Measurements from ENCODE around the gene HEATR1. TPM values are rescaled to one million over a fixed set of nuclear protein-coding genes. Genes with fewer than 3 reads are reported as not detected.
A peak's percentile ranks its signal among the peaks of the same experiment; 100 is the strongest.

Gene HEATR1
- total RNA-seq, 1 experiment from 2014 or later, result 27.6 TPM

GRCh38 chr1:236520445-236521005 lies 83.8 kb downstream of the HEATR1 start:
- Histone ChIP-seq H3K36me3 (ENCODE audit: low read depth, low read length) (no peaks in the 10 kb centered on the region), H3K9me2 (replicated peaks; ENCODE audit: low read length) (no peaks in the 10 kb centered on the region), H3K27ac (ENCODE audit: low read length) (no peak overlapping the region), H3K27me3 (ENCODE audit: low read length) (no peaks in the 10 kb centered on the region), H3K4me1 (ENCODE audit: insufficient read depth, low read length) (peaks cover 36% of the 10 kb centered on the region), H3K9me3 (ENCODE audit: low read length) (no peaks in the 10 kb centered on the region), H4K20me1 (ENCODE audit: low read length) (no peaks in the 10 kb centered on the region), H3K4me2 (ENCODE audit: low read length) (no peak overlapping the region), H2AFZ (ENCODE audit: low read length) (no peak overlapping the region), H3F3A (ENCODE audit: low read length, unreplicated experiment) (no peaks in the 10 kb centered on the region), H3K9ac (ENCODE audit: low read length) (no peak overlapping the region), H3K4me3 (ENCODE audit: low read length) (no peak overlapping the region), H3K79me2 (ENCODE audit: low read length) (peaks cover 18% of the 10 kb centered on the region)
- ChIA-PET POLR2A (ENCODE audit: unreplicated experiment) (no interaction called here), CTCF (no interaction called here)
- DNase-seq (no peak), ATAC-seq (no peak)
- BruUV-seq (replicated peaks), result no TSS peak
- no peak for TF ChIP-seq EZH2phosphoT487 (IDR thresholded peaks at IDR 0.05; ENCODE audit: borderline replicate concordance, low read length)
- TF ChIP-seq EZH2 (IDR thresholded peaks at IDR 0.05; ENCODE audit: low read length, unreplicated experiment), result no peak
- TF ChIP-seq CTCF (conservative IDR thresholded peaks at IDR 0.05; ENCODE audit: low read depth, low read length), result no peak
- intact Hi-C loops (cut with micrococcal nuclease), result no loop called here

GRCh38 chr1:236518322-236518721 lies 86.0 kb downstream of the HEATR1 start:
- peaks cover 43% of the 10 kb centered on the region for H3K4me1 ChIP-seq (ENCODE audit: insufficient read depth, low read length)
- no peak overlapping the region for H3K27ac ChIP-seq (ENCODE audit: low read length)
- H3F3A ChIP-seq (ENCODE audit: low read length, unreplicated experiment), result no peaks in the 10 kb centered on the region
- H3K79me2 ChIP-seq (ENCODE audit: low read length), result no peaks in the 10 kb centered on the region
- H2AFZ ChIP-seq (ENCODE audit: low read length), result no peak overlapping the region
- no peak overlapping the region for H3K9ac ChIP-seq (ENCODE audit: low read length)
- no peaks in the 10 kb centered on the region for H3K36me3 ChIP-seq (ENCODE audit: low read depth, low read length)
- ATAC-seq, result no peak
- no peaks in the 10 kb centered on the region for H4K20me1 ChIP-seq (ENCODE audit: low read length)
- ChIA-PET POLR2A (ENCODE audit: unreplicated experiment) (no interaction called here), CTCF (no interaction called here)
- BruUV-seq (replicated peaks), result no TSS peak
- no peak for DNase-seq
- intact Hi-C loops (cut with micrococcal nuclease), result no loop called here
- no peak overlapping the region for H3K4me3 ChIP-seq (ENCODE audit: low read length)
- no peaks in the 10 kb centered on the region for H3K9me3 ChIP-seq (ENCODE audit: low read length)
- peak overlapping the region; percentile 22; the same call in 1 of the 2 replicates for H3K4me2 ChIP-seq (ENCODE audit: low read length)
- H3K27me3 ChIP-seq (ENCODE audit: low read length), result no peaks in the 10 kb centered on the region
- no peaks in the 10 kb centered on the region for H3K9me2 ChIP-seq (replicated peaks; ENCODE audit: low read length)
- TF ChIP-seq CTCF (conservative IDR thresholded peaks at IDR 0.05; ENCODE audit: low read depth, low read length) (no peak), EZH2phosphoT487 (IDR thresholded peaks at IDR 0.05; ENCODE audit: borderline replicate concordance, low read length) (no peak), EZH2 (IDR thresholded peaks at IDR 0.05; ENCODE audit: low read length, unreplicated experiment) (no peak)

GRCh38 chr1:236516929-236517704 lies 87.2 kb downstream of the HEATR1 start:
- peaks cover 35% of the 10 kb centered on the region for H3K4me1 ChIP-seq (ENCODE audit: insufficient read depth, low read length)
- ChIA-PET POLR2A (ENCODE audit: unreplicated experiment) (interaction anchor here (0.6 to 1.1 kb wide), 3 partner anchors 14 to 109 kb away, joined by 3 to 6 read pairs (median 3); no protein-coding TSS in a partner anchor), CTCF (interaction anchor here (0.7 to 1.0 kb wide), 2 partner anchors 30 to 410 kb away, joined by 3 to 4 read pairs; no protein-coding TSS in a partner anchor)
- H3K4me3 ChIP-seq (ENCODE audit: low read length), result peak overlapping the region; percentile 64
- no peaks in the 10 kb centered on the region for H3K36me3 ChIP-seq (ENCODE audit: low read depth, low read length)
- intact Hi-C loops (cut with micrococcal nuclease), result no loop called here
- H3K27ac ChIP-seq (ENCODE audit: low read length), result peak overlapping the region; percentile 64
- H3K9ac ChIP-seq (ENCODE audit: low read length), result peak overlapping the region; percentile 24; the same call in 1 of the 2 replicates
- peak overlapping the region; percentile 84 for H3K4me2 ChIP-seq (ENCODE audit: low read length)
- ATAC-seq (peak; percentile 94), DNase-seq (peak; percentile 75)
- H2AFZ ChIP-seq (ENCODE audit: low read length), result peak overlapping the region; percentile 55
- H3K9me3 ChIP-seq (ENCODE audit: low read length), result no peaks in the 10 kb centered on the region
- H3K79me2 ChIP-seq (ENCODE audit: low read length), result no peaks in the 10 kb centered on the region
- no peaks in the 10 kb centered on the region for H3K27me3 ChIP-seq (ENCODE audit: low read length)
- no peaks in the 10 kb centered on the region for H3F3A ChIP-seq (ENCODE audit: low read length, unreplicated experiment)
- H4K20me1 ChIP-seq (ENCODE audit: low read length), result no peaks in the 10 kb centered on the region
- BruUV-seq (replicated peaks), result no TSS peak
- no peaks in the 10 kb centered on the region for H3K9me2 ChIP-seq (replicated peaks; ENCODE audit: low read length)
- TF ChIP-seq EZH2 (IDR thresholded peaks at IDR 0.05; ENCODE audit: low read length, unreplicated experiment), result no peak
- TF ChIP-seq EZH2phosphoT487 (IDR thresholded peaks at IDR 0.05; ENCODE audit: borderline replicate concordance, low read length), result no peak
- TF ChIP-seq CTCF (conservative IDR thresholded peaks at IDR 0.05; ENCODE audit: low read depth, low read length), result no peak

All from PC-3 (cell line).